ENCODE data around the gene LYPD4. TPM values are rescaled to one million over a fixed set of nuclear protein-coding genes. Genes with fewer than 3 reads are reported as not detected.

The LYPD4 gene
- total RNA-seq, 1 donor from 2014 or later = not detected

GRCh38 chr19:41866284-41866683, 21.8 kb upstream of the LYPD4 start:
- Mint-ChIP-seq H3K27me3 (ENCODE audit: insufficient read depth, low read depth) (peaks cover 4% of the 10 kb centered on the region), H3K36me3 (peaks cover 39% of the 10 kb centered on the region), H3K4me3 (no peak overlapping the region), H3K9me3 (no peaks in the 10 kb centered on the region), H3K27ac (no peak overlapping the region), H3K4me1 (peaks cover 18% of the 10 kb centered on the region)
- Histone ChIP-seq H2AFZ (replicated peaks) (no peak overlapping the region), H3F3A (ENCODE audit: low read depth) (peaks cover 81% of the 10 kb centered on the region), H3K4me2 (no peak overlapping the region), H3K4me1 (peaks cover 18% of the 10 kb centered on the region), H3K4me3 (no peak overlapping the region), H3K79me2 (ENCODE audit: low read depth) (peaks cover 74% of the 10 kb centered on the region), H3K9me3 (ENCODE audit: low read depth) (no peaks in the 10 kb centered on the region), H3K27me3 (no peaks in the 10 kb centered on the region), H3K36me3 (peaks cover 17% of the 10 kb centered on the region), H4K20me1 (ENCODE audit: low read depth) (peaks cover 96% of the 10 kb centered on the region), H3K9ac (no peak overlapping the region), H3K27ac (no peak overlapping the region)
- TF ChIP-seq EZH2 (IDR thresholded peaks at IDR 0.05) = no peak
- no peak for TF ChIP-seq CTCF (IDR thresholded peaks at IDR 0.05)
- no peak for TF ChIP-seq EZH2phosphoT487 (IDR thresholded peaks at IDR 0.05)
- DNase-seq (ENCODE audit: low spot score) = no peak

GRCh38 chr19:41864374-41864773, 19.9 kb upstream of the LYPD4 start:
- peaks cover 10% of the 10 kb centered on the region for H3K27me3 Mint-ChIP-seq (ENCODE audit: insufficient read depth, low read depth)
- H3K36me3 Mint-ChIP-seq = peaks cover 42% of the 10 kb centered on the region
- no peaks in the 10 kb centered on the region for H3K9me3 ChIP-seq (ENCODE audit: low read depth)
- H4K20me1 ChIP-seq (ENCODE audit: low read depth) = peaks cover 86% of the 10 kb centered on the region
- peaks cover 19% of the 10 kb centered on the region for H3K36me3 ChIP-seq
- H2AFZ ChIP-seq (replicated peaks) = no peak overlapping the region
- H3K4me1 Mint-ChIP-seq = peaks cover 31% of the 10 kb centered on the region
- H3K4me3 Mint-ChIP-seq = peak overlapping the region; percentile 62
- H3K27ac ChIP-seq = no peak overlapping the region
- H3K27ac Mint-ChIP-seq = peak overlapping the region; percentile 67
- H3K4me2 ChIP-seq = no peak overlapping the region
- H3K27me3 ChIP-seq = no peaks in the 10 kb centered on the region
- H3K9ac ChIP-seq = no peak overlapping the region
- H3K4me3 ChIP-seq = no peak overlapping the region
- TF ChIP-seq EZH2 (IDR thresholded peaks at IDR 0.05) (no peak), EZH2phosphoT487 (IDR thresholded peaks at IDR 0.05) (no peak), CTCF (IDR thresholded peaks at IDR 0.05) (no peak)
- no peak for DNase-seq (ENCODE audit: low spot score)
- peaks cover 87% of the 10 kb centered on the region for H3K79me2 ChIP-seq (ENCODE audit: low read depth)
- no peaks in the 10 kb centered on the region for H3K9me3 Mint-ChIP-seq
- H3F3A ChIP-seq (ENCODE audit: low read depth) = peaks cover 73% of the 10 kb centered on the region
- H3K4me1 ChIP-seq = peaks cover 23% of the 10 kb centered on the region

- Histone ChIP-seq H3F3A (ENCODE audit: low read depth) (peaks cover 71% of the 10 kb centered on the region), H3K4me3 (no peak overlapping the region), H3K9me3 (ENCODE audit: low read depth) (no peaks in the 10 kb centered on the region), H3K27ac (peak overlapping the region; percentile 5), H3K27me3 (no peaks in the 10 kb centered on the region), H3K4me1 (peaks cover 23% of the 10 kb centered on the region), H3K4me2 (peak overlapping the region; percentile 25), H2AFZ (replicated peaks) (no peak overlapping the region), H3K9ac (no peak overlapping the region), H3K36me3 (peaks cover 19% of the 10 kb centered on the region), H4K20me1 (ENCODE audit: low read depth) (peaks cover 76% of the 10 kb centered on the region), H3K79me2 (ENCODE audit: low read depth) (peaks cover 84% of the 10 kb centered on the region)
- no peak for TF ChIP-seq EZH2phosphoT487 (IDR thresholded peaks at IDR 0.05)
- no peak for TF ChIP-seq EZH2 (IDR thresholded peaks at IDR 0.05)
- no peak for TF ChIP-seq CTCF (IDR thresholded peaks at IDR 0.05)
- H3K4me3 Mint-ChIP-seq = no peak overlapping the region
- peaks cover 40% of the 10 kb centered on the region for H3K36me3 Mint-ChIP-seq
- H3K27me3 Mint-ChIP-seq (ENCODE audit: insufficient read depth, low read depth) = peaks cover 12% of the 10 kb centered on the region
- DNase-seq (ENCODE audit: low spot score) = no peak
- no peaks in the 10 kb centered on the region for H3K9me3 Mint-ChIP-seq
- H3K27ac Mint-ChIP-seq = no peak overlapping the region
- H3K4me1 Mint-ChIP-seq = peaks cover 31% of the 10 kb centered on the region
These were observed 18.9 kb upstream of the LYPD4 start for GRCh38 chr19:41863209-41863931.
